IPS DF 4.7 (cell line): ENCODE results near the gene RIBC2.
"Not testable (repeated sequence)": the region's sequence is repeated elsewhere in the genome, so short reads cannot be mapped to it uniquely, and the experiment has no call there.

Experiments used
- DNase-seq: peaks from one replicate; pipeline ENCODE4 v3.0.0-alpha.2; 2013; ENCODE audit warnings: low spot score; ENCODE audit errors: extremely low read depth

Gene RIBC2

GRCh38 chr22:45413368-45414211 is at the start of gene RIBC2, which contains the start of gene SMC1B:
Gene RIBC2, plus strand, starts transcription at chr22:45413693. Its CDS starts 194 bp downstream, at chr22:45413887.
Gene SMC1B, minus strand, starts transcription at chr22:45413599. Its CDS starts 32 bp downstream, at chr22:45413567.
- peak; percentile 68 for DNase-seq

GRCh38 chr22:45366713-45367112 is 46.8 kb upstream of the RIBC2 start:
- no peak for DNase-seq

DNA sequence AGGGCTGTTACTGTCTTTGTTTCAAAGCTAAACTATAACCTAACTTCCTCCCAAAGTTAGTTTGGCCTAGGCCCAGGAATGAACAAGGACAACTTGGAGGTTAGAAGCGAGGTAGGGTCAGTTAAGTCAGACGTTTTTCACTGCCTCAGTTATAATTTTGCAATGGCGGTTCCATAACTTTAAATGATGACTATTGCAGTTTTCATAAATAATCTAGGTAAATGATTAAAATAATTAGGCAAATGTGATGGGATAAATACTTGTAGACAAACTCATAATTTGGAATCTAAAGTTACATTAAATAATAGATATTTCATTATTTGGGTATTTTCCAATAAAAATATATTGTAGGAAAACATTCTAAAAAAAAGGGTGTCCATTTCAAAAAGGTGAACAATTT is 39.9 kb upstream of the RIBC2 start:
- not testable (repeated sequence) for DNase-seq

DNA sequence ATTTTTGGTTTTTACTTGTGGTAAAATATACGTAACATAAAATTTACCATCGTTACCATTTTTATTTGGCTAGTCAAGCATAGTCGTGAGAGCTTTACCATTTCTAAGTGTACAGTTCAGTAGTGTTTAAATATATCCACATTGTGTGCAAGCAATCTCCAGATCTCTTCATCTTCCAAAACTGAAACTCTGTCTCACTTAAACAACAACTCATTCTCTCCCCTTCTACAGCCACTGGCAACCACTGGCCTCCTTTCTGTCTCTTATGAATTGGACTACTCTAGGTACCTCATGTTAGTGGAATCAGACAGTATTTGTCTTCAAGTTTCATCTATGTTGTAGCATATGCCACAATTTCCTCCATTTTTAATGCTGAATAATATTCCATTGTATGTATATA is 37.5 kb upstream of the RIBC2 start:
- DNase-seq: no peak

- DNase-seq: no peak
Measured at GRCh38 chr22:45376703-45377102, 36.8 kb upstream of the RIBC2 start.

- no peak for DNase-seq
Measured at GRCh38 chr22:45381348-45381747, 32.1 kb upstream of the RIBC2 start.

DNA sequence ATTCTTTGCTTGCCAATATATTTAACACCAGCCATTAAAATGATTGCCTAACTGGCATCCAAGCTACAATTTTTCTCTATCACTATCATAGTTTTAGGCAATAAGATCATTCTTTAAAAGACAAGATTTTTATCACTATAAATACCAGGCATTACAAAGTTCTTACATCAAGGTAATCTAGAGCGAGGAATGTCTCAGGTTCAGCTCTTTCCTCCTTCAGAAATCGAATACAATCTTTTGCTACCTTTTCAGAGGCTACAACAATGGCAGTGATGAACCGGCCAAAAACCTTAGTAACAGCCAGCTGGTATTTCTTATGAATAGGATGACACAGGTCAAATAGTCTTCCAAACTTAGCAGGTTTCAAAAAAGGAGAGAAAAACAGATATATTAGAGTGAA is 23.9 kb upstream of the RIBC2 start:
- no peak for DNase-seq

- no peak for DNase-seq
Measured at GRCh38 chr22:45397806-45398205, 15.7 kb upstream of the RIBC2 start.

- no peak for DNase-seq
Measured at GRCh38 chr22:45398214-45398613, 15.3 kb upstream of the RIBC2 start.

DNA sequence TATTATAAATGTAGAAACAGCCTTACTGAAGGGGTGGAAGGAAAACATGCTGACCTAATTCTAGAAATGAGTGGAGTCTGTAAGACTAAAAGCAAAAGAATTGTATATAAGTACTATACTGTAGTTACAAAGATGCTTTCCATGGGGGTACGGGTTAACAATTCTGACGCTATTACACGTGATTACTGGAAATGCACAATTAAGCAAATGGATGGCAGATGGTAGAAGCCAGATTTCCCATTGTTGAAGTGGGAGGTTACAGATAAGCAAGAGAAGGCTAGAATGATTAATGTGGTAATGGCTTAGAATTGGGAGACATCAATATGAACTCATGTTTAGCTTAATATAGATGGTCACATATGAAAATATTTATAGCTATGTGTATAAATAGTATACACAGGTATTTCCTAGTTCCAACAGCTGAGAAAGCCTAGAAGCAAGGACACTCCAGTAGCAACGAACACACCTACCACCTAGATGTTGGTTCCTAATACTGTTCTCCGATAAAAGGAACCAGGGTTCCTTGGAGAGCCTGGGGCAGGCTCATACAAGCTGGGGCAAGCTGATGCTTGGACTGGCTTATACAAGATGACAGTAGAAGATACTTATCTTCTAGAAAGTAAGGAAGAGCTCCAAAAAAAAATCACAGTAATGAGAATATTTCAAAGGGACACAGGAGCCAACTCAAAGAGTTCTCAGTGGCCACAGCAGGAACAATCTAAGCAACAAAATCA is 13.6 kb upstream of the RIBC2 start:
- no peak for DNase-seq

DNA sequence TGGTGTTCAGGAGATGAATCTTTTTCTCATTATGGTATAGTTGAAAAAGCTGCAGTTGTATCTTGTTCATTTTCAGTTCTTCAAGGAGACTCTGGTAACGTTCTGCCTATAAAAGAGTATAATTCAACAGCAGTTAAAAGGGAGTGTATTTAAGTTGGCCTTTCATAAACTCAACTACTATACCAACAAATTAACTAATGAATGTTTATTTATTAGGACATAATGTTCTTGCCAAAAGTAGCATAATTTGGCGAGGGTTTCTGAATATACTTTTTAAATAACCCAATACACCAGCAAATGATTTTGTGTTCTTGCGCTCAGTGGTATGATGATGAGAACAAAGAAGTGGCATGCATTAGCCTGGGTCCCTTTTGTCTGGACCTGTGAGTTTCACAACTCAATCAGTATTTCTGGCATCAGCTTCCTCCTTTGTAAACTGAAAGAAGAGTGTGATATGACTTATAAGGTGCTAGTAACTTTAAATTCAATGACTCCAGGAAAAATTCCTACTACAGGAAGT is 11.0 kb upstream of the RIBC2 start:
- no peak for DNase-seq

- no peak for DNase-seq
Measured at GRCh38 chr22:45407793-45408192, 5.7 kb upstream of the RIBC2 start.

DNA sequence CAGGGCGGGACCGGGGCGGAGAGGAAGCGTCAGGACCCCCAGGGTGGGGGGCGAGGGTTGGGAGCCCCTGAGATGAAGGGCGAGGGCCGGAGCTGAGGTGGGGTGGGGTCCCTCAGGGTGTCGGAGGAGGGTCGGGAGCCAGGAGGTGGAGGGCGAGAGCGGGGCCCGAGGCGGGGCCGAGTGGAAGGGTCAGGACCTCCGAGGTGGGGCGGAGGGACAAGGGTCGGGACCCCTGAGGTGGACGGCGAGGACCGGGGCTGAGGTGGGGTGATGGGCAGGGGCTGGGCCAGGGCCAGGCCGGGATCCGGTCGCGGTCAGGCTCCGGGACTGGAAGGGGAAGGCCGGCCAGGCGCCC is 503 bp upstream of the RIBC2 start:
- DNase-seq: no peak

GRCh38 chr22:45418056-45418769 is 4.7 kb downstream of the RIBC2 start:
- no peak for DNase-seq

GRCh38 chr22:45418770-45419138 is 5.3 kb downstream of the RIBC2 start:
- no peak for DNase-seq

DNA sequence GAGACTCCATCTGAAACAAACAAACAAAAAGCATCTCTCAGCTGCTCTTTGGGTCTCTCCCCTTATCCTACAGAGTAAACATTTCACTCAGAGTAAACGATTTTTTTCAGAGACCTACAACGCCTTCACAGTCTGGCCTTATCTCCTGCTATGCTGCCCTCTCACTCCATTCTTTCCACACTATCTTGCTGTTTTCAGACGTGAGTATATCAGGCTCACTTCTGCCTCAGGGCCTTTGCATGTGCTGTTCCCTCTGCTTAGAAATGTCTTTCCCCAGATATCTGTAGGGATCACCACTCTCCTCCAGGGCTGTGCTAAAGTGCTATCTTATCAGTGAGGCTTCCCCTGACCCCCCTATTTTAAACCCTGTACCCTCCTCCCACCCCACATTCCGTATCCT is 6.5 kb downstream of the RIBC2 start:
- DNase-seq: no peak

DNA sequence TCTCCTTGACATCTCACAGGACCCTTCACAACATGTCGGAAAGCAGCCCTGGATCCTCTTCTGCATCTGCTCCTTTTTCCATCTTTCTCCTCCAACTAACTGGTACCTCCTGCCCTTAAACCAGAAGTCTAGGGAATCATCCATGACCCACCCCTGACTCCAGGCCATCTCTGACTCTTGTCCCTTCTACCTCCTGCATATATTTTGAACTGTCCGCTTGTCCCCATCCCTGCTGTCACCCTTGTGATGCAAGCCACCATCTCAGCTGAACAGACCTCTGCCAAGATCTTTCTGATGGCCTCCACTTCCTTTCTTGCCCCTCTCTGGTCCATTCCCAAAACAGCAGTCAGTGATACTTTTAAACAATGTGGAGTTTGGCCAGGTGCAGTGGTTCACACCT is 7.0 kb downstream of the RIBC2 start:
- DNase-seq: no peak

DNA sequence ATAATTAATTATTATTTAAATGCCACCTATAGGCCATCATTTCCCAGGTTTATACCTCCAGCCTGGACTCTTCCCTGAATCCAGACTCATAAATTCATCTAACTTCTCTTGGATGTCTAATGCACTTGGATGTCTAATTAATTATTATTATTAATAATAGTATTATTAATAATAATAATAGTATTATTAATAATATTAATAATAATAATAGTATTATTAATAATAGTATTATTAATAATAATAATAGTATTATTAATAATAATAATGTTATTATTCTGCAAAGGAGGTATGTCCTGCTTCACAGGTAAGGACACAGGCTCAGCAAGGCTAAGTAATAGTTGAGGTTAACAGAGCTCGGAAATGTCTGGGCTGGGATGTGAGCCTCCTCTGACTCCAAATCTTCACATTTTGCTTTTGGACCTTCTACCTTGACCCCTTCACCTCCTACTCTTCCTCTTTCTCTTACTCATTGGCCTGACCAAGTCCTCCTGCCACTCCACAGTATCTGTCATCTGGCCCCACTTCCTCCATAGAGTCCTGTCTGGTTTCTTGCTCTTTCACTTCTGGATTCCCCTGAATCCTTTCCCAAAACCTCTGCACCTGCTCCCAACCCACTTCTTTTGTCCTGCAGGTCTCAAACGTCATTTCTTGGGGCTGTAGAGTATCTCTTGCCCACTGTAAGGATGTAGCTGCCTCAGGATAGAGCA is 8.0 kb downstream of the RIBC2 start:
- no peak for DNase-seq

DNA sequence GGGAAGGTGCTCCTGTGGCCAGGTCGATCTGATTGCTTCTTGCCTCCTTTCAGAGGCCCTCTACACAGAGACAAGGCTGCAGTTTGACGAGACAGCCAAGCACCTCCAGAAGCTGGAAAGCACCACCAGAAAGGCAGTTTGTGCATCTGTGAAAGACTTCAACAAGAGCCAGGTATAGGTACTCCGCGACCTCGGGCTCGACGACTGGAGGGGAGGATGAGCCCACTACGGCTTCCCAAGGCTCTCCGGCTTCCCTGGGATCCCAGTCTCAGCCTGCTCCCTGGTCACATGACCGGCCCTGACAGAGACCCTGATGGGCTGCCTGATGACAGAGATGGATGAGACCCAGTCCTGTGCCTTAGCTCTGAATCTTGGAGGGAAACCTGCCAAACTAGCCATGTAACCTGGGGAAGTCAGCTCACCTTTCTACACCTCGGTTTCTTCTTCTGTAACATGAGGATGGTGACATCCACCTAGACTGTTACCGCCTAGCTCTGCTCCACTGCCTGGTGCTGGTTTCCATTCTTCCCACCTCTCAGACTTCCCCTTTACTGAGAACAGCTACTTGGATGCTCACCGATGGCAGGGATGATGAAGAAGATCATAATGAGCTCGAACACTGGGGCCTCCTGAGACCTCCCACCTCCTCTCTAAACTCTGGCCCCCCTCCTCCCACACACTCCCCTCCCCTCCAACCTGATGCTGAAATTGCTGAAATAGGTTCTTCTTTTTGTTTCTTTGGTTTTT is 8.9 kb downstream of the RIBC2 start:
- DNase-seq: no peak

DNA sequence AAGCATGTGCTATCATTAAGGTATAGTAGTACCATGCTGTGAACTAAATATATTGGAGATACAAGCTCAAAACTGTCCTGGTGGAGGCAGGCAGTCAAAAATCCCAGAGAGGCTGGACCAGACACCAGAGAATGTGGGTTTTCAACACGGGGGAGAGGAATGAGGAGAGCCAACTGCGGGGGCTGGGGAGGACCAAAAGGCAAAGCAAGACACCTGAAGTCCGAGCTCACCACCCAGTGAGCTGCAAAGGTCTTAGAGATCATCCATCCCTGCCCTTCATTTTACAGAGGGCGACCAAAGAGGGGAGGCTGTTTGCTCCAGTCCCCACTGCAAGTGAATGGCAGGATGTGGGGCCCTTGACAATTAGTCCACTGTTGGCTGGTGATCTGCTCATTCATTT is 10.0 kb downstream of the RIBC2 start:
- no peak for DNase-seq
